ENCODE results near the gene SUSD4.
A peak's percentile ranks its signal among the peaks of the same experiment; 100 is the strongest.

The SUSD4 gene

DNA sequence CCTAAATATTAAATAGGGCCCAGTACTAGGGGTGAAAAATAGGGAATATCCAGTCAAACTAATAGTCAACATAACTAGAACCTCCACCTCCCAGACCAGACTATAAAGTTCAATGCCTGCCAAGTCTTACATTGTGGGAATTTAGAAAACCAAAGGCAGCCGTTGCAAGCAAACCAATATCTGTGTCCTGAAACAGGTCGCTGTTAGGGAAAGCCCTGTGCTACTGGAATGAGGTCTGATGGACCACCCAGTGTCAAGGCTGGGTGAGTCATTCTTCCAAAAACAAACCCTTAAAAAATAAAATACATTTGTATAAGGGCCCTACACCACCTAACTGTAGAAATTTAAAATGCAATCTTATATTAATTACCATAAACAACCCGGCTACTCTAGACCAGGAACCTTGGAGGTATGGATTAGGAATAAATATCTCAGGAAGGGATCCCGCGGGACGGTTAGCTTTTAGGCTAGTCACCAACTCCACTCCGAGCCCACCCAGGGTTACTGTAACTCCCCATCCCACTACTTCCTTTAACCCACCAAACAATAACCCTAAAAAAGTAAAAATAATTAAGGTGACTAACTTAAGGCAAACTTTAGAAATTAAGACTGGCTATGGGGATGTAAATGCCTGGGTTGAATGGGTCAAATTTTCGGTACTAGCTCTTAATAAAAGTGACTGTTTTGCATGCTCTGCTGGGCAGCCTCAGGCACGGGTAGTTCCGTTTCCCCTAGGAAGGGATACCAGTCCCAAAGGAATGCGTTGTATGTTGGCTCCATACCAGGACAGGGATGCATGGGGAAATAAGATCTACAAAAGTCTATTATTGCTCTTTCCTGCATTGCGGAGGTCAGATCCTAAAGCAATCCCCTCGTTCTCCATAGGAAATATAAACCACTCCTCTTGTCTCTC, 155.6 kb downstream of the SUSD4 start:
- no peak for DNase-seq

DNA sequence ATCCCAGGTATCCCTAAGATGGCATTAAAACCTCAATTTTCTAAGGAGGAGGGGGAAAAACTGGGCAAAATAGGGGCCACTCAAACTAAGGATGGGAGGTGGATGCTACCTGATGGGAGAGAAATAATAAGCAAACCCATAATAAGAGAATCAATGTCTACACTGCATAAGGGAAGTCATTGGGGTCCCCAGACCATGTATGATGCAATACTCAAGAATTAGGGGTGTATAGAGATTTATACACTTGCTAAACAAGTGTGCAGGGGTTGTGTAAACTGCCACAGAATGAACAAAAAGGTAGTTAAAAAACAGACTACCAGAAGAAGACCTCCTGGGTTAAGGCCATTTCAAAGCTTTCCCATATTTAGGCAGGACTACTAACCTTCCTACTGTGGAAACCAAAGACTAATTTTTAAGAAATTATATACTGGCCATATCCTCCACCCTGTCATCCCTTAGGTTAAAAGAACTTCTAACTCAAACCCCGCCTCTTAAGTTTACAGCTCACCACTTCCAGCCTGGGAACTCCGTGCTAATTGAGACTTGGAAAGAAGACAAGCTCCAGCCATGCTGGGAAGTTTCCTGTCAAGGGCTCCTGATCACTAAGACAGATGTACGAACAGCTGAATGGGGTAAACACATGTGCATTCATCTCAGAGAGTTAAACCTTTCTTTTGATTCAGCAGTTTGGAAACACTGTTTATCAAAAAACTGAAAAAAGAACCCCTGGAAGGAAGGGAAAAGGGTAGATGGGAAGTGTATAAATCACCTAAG, 156.5 kb downstream of the SUSD4 start:
- no peak for DNase-seq

DNA sequence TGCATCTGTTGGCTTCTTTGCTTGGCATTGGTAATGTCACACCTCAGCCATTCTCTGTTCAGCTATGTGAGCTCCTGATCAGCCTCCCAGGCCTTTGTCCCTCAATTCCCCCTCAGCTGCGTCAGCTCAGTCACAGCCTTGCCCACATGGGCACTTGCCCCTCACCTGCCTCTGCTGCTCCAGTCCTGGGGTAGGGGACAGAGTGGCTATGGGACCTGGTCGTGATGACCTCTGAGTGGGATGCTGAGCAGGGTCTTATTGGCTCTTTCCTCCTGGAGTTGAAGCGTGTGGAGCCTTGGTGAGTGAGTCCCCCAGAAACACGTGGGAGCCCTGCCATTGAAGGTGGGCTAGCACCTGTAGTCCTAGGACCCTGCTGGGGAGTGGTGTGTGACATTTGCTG, 159.6 kb downstream of the SUSD4 start:
- no peak for DNase-seq

DNA sequence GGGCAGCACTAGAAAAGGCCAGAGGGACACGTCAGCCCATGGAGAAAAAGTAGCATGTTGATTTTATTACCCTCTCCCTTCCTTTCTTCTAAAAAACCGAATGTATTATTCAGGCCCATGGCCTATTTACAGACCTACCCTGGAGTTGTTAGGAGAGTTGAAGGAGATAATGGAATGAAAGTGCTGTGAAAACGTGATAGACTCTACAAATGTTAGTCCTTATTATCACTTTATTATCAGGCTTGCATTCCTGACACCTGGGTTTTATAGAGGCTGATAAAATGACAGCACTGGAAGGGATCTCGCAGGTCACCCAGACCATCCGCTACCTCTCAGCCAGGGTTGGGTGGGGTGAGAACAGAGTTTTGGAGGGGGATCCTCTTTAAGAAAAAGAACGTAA, 160.3 kb downstream of the SUSD4 start:
- DNase-seq, result no peak

DNA sequence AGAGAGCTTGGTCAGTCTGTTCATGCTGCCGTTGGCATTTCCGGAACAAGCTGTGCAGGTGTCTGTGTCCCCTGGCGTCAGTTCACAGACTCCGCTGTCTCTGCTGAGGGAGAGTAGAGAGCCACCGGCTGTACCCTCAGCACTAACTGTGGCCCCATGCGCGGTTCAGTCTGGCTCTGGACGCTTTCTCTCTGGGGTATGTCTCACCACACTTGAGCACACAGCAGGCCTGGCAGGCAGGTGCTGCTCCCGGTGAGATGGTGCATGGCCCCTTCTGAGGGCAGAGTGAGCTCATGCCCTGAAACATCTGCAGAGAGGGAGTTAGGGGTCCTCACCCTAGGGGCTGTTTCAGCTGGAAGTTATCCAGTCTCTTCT, 161.0 kb downstream of the SUSD4 start:
- no peak for DNase-seq

DNA sequence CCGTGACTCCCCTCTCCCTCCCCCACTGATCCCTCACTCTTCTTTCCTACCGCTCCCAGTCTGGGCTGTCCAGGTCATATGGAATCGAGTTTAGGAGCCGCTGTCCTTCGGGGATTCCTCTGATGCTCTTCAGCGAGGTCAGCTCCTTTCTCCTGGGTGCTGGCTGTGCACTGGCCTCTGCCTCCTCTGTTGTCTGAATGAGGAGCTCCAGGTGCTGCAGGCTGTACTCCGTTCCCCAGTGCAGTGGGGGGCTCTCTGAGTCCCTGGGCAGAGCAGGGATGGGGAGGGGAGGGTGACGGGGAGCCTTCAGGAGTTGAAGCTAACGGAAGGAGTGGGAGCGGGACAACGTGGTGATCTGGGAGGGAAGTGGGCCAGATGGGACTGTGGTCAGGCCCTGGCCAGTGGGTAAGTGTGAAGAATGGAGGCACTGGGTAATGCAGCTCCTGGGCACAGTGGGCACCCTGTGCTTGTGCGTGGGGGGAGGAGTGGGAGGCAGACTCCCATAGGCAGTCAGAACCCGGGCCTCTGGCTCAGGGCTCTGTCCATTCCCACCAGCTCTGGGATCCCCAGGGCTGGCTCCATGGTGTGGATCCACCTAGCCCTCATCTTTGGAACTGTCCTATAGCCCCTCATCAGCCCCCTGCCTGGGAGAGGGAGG, 161.5 kb downstream of the SUSD4 start:
- no peak for DNase-seq

DNA sequence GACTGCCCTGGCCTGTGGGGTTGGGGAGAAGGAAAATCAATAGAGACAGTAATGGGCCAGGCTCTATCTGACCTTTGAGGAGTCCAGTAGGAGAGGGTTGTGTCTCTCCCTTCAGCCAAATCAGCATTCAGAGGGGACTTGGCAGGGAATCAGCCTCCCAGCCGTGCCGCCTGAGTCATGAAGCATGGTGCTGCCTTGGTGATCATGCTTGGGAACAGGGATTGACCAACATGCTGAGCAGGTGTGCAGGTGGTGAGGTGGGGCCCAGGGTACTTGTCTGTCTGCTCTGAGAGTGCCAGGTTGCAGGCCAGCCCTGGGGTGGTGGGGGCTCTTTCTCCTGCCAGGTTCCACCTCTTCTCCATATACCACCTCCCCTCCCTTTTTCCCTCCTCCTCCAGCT, 162.0 kb downstream of the SUSD4 start:
- DNase-seq, result no peak

DNA sequence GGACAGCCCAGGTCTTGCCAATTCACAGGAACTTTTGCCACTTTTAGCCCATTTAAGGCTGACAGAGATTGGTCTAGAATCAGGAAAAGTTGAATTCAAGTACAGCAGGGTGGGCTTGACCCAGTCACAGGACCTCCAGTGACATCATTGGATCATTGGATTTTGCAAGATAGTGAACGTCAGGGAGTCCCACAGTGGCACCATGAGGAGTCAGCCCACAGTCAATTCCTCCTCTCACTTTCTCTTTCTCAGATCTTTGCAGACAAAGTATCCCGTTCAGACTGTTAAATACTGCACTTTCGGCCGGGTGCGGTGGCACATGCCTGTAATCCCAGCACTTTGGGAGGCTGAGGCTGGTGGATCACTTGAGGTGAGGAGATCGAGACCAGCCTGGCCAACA, 163.1 kb downstream of the SUSD4 start:
- no peak for DNase-seq

DNA sequence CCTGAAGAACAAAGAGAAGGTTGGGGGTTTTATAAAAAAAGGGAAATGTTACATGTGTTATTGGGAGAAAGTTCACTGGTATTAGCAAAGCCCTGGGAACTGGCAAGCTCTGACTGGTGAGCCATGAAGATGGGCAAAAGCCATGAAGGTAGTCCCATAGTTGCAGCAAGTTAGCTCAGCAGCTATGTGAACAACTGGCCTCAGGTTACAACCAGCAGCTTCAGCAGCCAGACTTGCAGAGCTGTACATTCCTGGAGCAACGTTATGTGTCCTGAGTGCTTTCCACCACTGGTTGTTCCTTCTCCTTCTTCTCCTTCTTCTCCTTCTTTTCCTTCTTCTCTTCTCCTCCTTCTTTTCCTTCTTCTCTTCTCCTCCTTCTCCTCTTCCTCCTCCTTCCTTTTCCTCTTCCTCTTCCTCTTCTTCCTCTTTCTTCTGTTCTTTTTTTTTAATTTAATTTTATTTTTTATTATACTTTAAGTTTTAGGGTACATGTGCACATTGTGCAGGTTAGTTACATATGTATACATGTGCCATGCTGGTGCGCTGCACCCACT, 164.8 kb downstream of the SUSD4 start:
- DNase-seq, result no peak

DNA sequence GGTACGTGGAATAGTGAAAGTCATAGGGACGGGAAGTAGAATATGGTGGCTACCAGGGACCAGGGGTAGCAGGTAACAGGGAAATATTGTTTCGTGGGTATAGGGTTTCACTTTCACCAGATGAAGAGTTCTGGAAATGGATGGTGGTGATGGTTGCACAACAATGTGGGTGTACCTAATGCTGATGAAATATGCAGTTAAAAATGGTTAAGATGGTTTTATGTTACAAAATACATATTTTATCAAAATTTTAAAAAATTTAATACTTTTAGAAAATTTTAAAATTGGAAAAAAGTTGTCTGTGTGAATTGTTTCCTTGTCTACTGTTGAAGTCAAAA, 165.4 kb downstream of the SUSD4 start:
- DNase-seq, result no peak

DNA sequence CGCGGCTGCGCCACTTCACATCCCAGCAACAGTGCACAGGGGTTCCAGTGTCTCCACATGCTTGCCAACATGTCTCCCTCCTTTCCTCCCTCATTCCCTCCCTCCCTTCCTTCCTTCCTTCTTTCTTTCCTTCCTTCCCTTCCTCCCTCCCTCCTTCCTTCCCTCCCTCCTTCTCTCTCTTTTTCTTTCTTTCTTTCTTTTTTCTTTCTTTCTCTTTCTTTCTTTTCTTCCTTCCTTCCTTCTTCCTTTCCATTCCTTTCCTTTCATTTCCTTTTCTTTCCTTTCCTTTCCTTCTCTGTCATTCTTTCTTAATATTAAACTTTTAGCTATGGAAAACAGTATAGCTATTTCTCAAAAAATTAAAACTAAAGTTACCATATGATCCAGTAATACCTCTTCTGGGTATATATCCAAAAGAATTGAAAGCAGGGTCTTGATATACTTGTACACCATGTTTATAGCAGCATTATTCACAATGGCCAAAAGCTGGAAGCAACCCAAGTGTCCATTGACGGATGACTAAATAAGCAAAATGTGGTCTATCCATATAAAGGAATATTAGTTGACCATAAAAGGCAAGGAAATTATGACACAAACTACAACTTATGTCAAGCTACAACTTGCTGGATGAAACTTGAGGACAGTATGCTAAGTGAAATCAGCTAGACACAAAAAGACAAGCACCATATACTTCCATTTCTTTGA, 165.9 kb downstream of the SUSD4 start:
- no peak for DNase-seq

DNA sequence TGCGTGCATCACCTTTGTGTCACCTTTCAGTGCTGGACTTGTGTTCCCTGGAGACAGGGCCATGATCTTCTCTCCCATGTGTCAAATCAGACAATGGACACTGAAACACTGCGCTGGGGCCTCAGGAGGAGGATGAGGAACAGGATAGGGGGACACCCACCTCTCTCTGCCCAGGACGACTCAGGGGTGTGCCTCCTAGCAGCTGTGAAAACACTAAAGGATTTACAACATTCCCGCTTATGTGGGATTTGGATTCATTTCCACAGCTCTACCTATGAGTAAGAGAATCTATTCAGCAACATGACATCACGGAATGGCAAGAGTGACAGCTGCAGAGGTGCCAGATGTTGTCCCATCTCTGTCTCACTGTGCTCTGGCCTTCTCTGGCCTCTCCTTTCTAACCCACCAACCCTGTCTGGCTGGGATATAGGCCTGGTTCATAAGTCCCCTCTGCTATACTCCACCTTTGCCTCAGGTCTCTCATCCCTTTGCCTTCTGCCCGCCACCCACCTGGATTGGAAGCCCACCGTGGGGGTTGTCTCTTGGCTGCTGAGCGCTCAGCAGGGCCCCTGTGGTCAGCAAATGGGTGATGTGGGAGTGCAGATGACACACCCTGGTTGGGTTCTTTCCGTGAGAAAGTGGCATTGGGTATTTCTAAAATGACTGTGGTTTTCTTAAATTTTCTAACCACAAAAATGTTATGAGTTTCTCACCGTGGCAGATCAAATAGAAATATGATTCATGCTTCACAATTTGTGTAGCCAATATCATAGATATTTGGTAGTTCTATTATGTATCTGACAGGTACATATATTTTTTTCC, 173.9 kb downstream of the SUSD4 start:
- DNase-seq, result peak; percentile 55

DNA sequence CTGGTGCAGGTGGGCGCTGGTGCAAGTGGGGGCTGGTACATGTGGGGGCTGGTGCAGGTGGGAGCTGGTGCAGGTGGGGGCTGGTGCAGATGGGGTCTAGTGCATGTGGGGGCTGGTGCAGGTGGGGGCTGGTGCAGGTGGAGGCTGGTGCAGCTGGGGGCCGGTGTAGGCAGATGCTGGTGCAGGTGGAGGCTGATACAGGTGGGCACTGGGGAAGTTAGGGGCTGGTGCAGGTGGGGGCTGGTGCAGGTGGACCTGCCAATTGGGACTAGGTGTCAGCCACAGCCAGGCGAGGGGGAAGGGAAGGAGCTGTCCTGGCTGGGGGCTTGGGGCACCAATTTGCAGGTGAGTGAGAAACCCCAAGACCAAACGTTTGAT, 174.5 kb downstream of the SUSD4 start:
- DNase-seq, result no peak

DNA sequence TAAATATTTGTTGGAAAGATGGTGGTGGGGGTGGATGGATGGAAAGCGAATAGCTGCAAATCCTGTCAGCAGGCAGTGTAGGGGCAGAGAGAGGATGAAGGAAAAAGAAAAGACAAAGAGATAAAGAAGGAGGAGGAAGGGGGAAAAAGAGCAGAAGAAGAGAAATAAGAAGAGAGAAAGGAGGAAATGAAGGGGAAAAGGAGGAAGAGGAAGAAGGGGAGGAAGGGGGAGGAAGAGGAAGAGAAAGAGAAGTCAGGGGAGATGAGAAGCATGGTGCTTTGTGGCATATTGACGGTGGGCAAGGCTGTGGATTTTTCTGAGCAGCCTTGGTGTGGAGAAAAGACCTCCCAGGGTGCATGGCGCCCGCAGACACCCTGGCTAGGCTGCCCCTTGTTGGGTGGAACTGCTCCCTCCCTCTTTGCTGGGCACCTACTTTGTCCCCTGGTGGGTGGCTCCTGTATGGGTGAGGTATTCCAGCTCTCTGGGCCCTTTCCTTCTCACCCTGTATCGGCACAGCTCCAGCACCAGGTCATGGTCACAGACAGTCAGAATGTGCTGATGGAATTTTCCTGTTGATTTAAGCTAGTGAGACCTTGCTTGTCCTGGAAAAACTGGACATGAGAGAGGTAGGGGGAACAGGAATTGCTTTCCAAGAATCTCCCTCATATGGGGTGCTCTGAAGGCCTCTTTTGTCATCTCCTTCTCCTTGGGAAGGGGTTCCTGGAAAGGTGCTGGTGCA, 175.2 kb downstream of the SUSD4 start:
- DNase-seq, result no peak

DNA sequence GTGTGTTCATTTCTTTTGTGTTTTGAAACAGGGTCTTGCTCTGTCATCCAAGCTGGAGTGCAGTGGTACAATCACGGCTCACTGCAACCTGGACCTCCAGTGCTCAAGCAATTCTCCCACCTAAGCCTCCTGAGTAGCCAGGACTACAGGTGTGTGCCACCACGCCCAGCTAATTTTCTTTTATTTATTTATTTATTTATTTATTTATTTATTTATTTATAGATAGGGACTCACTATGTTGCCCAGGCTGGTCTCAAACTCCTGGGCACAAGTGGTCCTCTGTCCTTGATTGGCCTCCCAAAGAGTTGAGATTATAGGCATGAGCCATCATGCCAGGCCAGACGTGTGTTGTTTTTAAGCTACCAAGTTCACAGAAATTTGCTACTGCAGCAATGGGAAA, 177.2 kb downstream of the SUSD4 start:
- DNase-seq, result no peak

DNA sequence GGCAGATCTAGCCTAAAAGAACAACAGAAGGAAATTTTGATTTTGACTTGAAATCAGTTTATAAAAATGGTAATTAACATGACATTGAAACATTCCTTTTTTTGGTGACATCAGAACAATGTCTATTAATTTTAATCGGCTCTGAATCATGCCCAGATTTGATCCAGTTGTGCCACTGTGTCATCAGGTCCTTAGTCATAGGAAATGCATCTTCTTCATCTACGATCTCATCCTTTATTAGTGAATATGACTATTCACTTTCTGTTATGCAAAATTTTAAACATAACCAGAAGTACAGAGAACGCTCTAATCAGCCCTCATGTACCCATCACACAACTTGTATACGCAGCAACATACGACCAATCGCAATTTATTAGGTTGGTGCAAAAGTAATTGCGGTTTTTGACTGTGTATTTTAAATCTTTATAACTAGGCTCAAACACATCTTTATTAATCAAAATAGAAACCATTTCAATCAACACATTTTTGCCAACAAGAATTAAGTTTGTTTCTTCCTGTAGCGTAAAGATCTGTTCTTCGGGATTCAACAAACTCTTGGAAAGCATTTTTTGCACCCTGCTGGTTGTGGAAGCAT, 180.6 kb downstream of the SUSD4 start:
- DNase-seq, result no peak

DNA sequence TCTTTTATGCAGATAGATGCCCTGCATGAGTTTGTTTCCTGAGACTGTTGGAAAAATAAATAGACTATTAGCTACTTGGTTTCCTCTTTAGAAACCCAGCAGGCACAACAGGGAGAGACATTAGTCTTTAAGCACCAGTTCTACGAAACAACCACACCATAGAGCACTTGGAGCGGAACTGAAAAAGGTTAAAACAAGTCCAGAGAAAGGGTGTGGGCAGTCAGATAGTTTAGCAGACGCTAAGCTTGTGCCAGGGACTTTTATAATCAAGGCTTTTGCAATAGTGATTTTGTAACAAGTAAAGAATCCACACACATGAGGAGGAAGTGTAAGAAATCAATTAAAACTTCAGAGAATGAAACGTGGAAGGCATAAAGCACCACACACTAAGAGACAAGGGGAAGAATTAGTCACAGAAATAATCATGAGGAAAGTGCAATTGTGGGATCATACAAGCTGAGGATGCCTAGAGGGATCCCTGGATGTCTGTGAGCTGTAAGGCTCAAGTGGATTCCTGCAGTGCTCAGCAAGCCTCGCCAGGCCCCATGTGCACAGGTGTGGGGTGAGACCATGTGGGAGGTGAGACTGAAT, 183.2 kb downstream of the SUSD4 start:
- no peak for DNase-seq

DNA sequence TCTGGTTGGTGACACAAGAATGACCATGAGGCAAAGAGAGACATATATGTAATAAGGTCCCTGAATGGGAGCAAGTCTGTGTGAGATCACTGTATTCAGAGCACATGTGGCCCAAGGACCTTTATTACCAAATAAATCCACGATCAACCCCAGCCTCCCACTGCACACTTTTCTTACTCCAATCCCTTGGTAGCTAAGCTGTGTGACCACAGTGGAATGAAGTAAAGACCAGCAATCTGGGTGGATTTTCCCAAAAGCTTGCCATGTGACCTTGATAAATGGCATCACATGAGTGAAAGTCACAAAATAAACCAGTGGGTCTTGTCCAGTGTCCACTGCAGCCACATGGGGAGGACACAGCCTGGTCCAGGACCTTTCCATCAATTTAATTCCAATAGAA, 184.2 kb downstream of the SUSD4 start:
- no peak for DNase-seq

DNA sequence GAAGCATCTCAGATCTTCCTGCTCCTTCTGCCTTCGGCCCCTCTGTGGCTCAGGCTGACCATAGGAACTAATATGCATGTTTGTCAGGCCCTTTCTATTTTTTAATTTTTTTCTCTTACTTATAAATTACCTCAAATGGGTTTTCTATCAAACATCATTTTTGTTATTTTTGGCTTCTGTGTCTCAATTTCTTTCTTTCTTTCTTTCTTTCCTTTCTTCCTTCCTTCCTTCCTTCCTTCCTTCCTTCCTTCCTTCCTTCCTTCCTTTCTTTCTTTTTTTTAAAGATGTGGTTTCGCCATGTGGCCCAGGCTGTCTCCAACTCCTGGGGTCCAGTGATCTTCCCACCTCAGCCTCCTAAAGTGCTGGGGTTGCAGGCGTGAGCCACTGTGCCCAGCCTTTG, 184.7 kb downstream of the SUSD4 start:
- DNase-seq, result no peak

DNA sequence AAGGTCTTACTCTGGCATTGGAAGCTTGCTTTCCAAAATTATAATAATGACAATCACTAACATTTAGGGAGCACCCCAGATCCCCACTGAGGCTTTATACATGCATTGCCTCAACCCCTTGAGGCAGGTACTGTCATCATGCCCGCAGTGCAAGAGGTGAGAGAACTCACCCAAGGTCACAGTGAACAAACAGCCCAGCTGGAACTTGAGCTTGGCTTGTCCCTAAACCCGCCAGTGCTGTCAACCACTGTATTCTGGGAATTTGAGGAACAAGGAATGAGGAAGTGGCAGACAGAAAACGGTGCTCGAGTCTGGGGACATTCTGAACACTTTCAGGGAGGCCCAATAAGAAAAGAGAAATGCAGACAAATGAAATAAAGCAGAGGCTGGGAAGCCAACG, 186.3 kb downstream of the SUSD4 start:
- DNase-seq, result no peak

DNA sequence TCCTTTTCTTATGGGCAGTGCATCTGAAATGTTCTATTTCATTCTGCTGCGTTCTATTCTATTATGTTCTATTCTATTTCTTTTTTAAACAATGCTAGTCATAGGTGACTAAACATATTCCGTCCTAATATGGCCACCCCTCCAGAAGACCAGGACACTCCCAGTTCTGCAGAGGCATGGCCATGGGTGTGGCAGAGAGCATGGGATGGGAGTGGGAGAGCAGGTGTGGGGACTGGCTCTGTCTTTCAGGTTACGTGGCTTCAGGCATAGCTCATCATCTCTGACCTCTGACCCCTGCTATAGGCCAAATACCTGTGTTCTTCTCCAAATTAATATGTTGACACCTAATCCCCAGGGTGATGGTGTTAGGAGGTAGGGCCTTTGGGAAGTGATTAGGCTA, 187.5 kb downstream of the SUSD4 start:
- DNase-seq, result no peak

Measured in activated CD8-positive, alpha-beta memory T cell treated with anti-CD3 and anti-CD28 coated beads, Interleukin-2, amount 50 U/mL, for 4 hours (primary cell).